Body of pancreas (tissue), 4 donors: Measurements from ENCODE around the gene PPARGC1A.

Experiments
- POLR2A ChIP-seq, 3 donors: fragments of 450-650 bp; IDR thresholded peaks; one replicate each; pipeline ENCODE4 v1.6.1; 2016; ENCODE audit warnings: antibody characterized with exemption in 3 of 3, mild to moderate bottlenecking in 2 of 3
- TF ChIP-seq, protein P1 (sequence below), 7 experiments: fragments of 450-650 bp in 4 of 7; fragments of 200-600 bp in 3 of 7; sonication (generic) in 3 of 7; IDR thresholded peaks; one replicate each; pipeline ENCODE4 v1.5.1; 2016 to 2019; ENCODE audit warnings: antibody characterized with exemption in 7 of 7

DNA sequence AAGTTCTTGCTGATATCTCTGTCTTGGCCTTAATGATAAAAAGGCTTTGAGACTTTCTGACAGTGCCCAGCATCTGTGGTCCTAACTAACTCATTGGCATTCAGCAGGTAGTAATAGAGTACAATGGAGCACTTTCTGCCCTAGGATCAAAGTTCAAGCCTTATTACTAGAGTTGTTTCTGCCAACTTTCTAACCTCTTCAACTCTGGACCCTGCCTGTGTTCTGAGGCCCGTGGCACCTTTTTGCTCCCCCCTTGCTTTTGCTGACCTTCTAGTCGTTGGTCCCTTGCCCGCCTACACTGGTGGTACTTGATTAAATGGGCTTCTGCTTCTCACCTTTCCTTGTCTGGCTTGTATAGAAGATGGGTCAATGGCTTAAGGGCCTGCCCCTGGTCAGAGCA lies 126.3 kb downstream of the PPARGC1A start:
- TF ChIP-seq, protein P1, sequence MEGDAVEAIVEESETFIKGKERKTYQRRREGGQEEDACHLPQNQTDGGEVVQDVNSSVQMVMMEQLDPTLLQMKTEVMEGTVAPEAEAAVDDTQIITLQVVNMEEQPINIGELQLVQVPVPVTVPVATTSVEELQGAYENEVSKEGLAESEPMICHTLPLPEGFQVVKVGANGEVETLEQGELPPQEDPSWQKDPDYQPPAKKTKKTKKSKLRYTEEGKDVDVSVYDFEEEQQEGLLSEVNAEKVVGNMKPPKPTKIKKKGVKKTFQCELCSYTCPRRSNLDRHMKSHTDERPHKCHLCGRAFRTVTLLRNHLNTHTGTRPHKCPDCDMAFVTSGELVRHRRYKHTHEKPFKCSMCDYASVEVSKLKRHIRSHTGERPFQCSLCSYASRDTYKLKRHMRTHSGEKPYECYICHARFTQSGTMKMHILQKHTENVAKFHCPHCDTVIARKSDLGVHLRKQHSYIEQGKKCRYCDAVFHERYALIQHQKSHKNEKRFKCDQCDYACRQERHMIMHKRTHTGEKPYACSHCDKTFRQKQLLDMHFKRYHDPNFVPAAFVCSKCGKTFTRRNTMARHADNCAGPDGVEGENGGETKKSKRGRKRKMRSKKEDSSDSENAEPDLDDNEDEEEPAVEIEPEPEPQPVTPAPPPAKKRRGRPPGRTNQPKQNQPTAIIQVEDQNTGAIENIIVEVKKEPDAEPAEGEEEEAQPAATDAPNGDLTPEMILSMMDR (IDR thresholded peaks at IDR 0.05): no peak
- no peak for TF ChIP-seq POLR2A (IDR thresholded peaks at IDR 0.05)
